GM19468 (cell line): ENCODE results near the gene FCAMR.
"Not testable (repeated sequence)": the region's sequence is repeated elsewhere in the genome, so short reads cannot be mapped to it uniquely, and the experiment has no call there.

ENCODE experiments used
- ATAC-seq: cut with Tn5 transposase; IDR thresholded peaks from one replicate; pipeline ENCODE4 v1.9.1; 2021; ENCODE audit warnings: mild to moderate bottlenecking, moderate library complexity, moderate number of reproducible peaks; ENCODE audit not compliant: unreplicated experiment; ENCODE audit errors: extremely low read depth

The FCAMR gene

DNA sequence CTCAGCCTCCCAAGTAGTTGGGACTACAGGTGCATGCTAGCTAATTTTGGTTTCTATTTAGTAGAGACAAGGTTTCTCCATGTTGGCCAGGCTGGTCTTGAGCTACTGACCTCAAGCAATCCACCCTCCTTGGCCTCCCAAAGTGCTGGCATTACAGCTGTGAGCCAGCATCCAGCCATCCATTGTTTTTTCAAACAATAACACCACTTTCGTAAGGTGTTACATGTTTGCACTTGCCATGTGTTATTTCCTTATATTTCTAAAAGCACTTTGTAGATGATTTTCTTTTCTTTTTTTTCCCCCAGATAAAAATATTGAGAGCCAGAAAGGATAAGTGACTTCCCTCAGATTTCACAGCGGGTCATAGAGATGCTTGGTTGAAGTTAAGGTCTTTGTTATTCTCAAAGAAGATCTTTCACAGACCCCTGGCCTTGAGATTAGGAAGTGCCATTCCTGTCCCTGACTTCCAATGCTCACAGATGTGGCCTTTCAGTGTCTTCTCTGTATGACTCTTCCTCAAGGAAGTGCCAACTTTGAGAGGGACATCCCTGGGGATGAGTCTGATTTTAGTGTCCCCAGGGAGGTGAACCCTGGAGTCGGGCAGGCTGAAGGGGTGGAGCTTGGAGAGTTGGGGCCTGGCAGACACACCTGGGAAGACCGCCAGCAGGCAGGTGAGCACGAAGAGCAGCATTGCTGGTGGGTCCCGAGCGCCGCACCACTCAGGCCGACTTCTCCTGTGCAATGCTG is 30.2 kb downstream of the FCAMR start:
- no peak for ATAC-seq

DNA sequence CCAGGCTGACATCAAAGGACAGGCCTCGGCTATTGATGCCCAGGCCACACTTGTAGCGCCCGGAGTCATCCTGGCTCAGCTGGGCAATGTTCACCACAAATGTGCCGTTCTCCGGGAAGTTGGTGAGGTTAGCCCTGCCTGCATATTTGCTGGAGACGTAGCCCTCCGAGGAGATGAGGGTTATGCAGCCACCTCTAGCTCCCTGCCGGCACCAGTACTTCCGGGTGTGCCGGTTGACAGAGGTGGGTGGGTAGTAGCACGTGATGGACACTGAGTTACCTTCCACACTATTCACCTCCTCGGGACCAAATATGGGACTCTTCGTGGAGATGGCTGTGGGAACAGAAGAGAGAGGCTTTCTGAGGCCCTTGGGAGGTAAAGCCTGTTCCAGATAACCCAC is 31.1 kb downstream of the FCAMR start:
- no peak for ATAC-seq

DNA sequence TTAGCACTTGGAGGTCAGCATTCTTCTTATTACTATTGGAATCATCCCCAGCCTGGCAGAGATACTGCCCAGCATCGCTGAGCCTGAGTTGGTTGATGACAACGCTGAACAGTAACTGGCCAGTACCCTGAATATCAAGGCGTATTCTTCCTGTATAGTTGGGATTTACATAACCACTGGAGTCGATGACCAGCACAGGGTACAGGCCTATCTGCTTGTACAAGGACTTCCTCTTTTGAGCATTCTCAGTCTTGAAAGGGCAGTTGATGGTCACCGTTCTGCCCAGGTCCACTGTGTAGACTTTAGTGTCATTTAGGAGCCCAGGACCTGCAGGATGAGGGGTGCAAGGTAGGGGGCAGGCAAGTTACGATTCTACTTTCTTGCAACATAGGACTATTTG is 32.8 kb downstream of the FCAMR start:
- ATAC-seq, result no peak

DNA sequence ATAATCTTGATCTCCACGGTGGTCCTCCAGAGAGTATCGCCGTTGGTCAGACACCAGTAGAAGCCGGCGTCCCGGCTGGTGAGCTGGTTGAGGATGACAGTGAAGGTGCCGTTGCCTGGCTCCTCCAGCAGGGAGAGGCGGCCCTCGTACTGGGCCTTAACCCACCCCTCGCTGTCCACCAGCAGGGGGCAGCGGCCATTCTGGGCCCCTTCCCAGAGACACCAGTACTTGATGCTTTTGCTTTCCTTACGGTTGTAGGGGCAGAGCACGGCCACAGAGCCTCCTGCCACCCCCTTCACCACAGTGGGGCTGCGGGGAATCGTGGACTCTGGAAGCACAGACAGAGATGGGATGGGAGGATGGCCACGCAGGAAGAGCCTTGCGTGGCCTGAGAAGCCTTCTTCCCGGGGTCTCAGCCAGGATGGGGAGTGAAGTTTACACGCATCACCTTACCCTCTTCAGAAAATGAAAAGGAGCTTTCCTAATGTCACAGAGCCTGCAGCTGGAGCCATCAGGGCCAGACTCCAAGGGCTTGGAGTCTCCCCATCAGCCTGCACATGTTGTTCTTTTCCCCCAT is 34.7 kb downstream of the FCAMR start:
- ATAC-seq, result no peak

DNA sequence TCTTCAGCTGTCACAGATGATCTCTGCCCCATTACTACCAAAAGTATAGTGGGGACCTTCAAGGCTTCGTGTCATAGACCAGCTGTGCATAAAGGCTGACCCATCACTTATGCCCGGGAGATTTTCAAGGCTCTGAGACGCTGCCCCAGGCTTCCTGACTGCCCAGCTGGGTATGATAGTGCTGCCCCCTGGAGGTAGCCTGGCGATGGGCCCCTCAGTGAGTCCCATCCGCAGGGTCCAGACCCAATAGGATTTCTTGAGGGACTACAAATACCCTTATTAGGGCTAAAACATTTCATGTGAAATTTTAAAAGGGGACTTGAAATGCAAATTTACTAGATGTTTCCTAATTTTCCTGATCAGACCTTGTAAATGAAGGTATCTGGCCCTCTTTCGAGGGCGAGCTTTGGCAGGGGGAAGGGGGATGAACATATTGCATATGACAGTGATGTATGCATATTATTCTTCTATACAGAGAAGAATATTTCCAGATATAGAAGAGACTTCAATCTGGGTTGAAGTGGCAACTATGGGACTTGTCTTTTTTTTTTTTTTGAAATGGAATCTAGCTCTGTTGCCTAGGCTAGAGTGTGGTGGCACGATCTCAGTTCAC is 36.8 kb downstream of the FCAMR start:
- no peak for ATAC-seq

DNA sequence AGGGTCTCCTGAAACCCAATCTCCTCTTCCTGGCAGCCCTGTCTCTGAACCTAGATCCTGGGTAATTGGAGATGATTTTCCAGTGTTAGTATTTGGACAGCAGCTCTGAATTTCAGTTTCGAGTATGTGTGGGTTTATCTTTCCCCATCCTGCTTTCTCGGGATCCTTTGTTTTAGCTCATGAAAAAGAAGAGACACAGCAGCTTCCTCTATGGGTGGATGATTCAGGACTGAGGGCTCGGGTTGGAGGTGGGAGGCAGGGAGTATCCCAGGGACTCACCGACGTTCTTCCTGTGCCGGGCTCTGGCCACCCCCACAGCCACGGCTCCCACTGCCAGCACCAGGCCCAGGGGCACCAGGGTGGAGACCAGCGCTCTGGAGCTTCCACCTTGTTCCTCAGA is 38.1 kb downstream of the FCAMR start:
- no peak for ATAC-seq

DNA sequence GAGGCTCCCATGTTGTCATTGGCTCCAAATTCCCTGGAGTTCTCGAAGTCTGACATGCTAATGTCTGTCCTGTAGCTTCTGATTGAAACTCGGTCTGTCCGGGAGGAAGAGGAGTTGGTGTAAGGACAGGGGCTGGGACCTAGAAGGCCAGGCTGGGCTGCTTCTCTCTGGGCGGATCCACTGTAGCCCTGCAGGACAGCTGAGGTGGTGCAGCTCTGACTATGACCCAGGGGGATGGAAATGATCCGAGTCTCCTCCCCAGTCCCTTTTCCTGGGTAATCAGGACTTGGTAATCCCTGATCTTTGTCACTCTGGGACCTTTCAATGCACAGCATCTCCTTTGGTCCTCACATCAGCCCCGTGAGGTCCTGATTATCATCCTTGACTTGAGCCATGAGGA is 38.6 kb downstream of the FCAMR start:
- ATAC-seq, result no peak

DNA sequence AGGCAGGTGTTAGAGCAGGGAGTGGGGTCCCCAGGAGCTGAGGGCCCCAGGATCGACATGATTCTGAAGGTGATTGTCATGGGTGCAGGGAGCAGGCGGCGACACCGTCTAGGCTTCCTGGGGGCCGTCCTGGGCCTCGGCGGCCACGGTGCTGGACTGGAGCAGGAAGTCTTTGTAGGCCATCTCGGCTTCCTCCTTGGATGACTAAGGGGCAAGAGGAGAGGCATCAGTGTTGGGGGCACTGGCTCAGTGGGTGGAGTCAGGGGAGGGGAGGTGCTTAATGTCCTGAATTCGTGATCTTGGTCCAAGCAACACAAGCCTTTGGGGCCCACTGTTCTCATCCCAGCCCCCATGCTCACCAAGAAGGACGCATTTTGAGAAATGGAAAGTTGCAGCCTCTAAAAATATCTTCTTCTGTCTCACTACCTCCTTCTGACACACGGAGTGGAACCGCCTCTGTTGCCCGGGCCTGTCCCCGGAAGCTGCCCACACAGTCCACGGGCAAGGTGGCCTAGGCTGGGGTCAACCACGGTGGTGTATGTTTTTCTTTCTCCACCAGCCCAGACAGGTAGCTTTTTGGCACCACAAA is 40.0 kb downstream of the FCAMR start:
- peak; percentile 40 for ATAC-seq

DNA sequence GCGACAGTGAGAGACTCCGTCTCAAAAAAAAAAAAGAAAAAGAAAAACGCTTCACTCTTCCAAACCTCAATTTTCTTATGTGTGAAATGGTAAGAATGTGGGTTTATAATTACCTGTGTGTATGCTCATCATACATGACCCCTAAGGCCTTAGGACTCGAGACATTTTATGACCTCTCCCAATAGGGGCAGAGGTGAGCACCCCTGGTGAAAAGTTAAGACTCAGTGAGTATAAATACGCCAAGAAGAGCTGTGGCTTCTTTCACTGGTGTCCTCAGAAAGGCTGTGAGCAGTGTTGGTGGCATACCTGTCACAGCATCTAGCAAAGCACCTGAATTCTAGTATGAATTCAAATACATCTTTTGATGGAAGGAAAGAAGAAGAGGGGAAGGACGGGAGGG is 40.7 kb downstream of the FCAMR start:
- no peak for ATAC-seq

DNA sequence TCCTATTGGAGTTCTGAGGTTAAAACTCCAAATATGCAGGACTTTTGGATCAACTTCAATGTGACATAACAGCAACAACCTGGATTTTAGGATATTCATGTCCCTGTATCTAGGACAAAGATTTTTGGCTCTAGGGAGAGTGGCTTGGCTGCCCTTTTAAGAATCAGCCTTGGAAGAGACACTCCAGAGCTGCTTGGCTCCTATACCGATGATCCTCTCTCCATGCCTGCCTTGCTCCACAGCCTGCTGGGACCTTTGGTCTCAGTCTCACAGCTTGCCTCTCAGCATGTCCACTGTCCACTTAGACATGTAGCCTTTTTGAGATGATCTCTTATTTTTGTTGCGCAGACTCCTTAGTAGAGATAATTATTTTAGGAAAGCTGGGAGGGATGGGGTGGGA is 44.0 kb downstream of the FCAMR start:
- no peak for ATAC-seq

DNA sequence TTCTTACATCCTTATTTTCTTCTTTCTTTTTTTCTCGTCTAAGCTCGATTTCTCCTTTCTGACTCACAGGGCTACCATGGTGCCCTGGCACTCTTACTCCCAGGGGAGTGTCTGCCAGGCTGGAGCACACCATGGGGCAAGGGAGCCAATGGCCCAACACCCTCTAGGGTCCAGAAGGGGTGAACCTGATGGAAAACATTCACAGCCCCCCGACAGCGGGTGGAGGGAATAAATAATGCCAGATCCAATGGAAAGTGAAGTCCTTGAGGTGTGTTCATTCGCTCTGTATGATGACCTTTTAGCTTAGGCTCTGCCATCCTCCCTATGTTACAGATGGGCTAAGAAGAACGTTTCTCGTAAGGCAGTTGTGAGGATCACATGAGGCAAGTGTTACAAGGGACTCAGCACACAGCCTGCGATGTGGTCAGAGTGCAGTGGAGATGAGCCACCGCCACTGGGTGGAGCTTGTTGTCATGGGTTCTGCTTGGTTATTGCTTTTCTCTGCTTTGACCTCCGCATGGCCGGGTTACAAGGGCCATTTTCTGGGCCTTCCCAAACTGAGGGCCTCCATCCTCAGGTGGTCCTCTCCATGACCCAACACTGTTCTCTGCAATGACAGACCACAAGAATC is 45.0 kb downstream of the FCAMR start:
- peak; percentile 52 for ATAC-seq

DNA sequence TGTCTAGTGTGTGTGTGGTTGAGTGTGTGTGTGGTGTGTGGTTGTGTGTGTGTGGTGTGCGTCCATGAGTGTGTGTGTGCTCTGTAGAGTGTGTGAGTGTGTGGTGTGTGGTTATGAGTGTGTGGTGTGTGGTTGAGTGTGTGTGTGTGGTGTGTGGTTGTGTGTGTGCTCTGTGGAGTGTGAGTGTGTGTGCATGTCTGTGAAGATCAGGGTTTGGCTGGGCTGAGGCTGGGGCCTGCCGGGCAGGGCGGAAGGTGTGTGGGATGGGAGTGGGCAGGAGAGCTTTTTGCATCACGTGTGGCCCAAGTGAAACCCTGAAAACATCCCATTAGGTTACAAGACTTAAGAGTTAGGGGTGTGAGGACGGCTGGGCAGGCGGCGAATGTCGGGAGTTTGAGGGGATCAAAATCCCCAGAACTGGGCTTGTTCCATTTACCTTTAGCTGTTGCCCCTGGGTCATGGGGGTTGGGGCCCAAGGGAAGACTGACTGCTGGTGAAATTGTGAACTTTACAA is 45.6 kb downstream of the FCAMR start:
- ATAC-seq, result no peak

DNA sequence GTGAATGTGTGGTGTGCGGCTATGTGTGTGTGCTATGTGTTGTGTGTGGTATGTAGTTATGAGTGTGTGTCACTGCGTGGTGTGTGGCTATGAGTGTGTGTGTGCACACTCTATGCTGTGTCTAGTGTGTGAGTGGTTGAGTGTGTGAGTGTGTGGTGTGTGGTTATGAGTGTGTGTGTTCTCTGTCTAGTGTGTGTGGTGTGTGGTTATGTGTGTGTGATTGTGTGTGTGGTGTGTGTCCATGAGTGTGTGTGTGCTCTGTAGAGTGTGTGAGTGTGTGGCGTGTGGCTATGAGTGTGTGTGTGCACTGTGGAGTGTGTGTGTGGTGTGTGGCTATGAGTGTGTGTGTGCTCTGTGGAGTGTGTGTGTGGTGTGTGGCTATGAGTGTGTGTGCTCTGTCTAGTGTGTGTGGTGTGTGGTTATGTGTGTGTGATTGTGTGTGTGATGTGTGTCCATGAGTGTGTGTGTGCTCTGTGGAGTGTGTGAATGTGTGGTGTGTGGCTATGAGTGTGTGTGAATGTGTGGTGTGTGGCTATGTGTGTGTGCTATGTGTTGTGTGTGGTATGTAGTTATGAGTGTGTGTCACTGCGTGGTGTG is 46.2 kb downstream of the FCAMR start:
- not testable (repeated sequence) for ATAC-seq

DNA sequence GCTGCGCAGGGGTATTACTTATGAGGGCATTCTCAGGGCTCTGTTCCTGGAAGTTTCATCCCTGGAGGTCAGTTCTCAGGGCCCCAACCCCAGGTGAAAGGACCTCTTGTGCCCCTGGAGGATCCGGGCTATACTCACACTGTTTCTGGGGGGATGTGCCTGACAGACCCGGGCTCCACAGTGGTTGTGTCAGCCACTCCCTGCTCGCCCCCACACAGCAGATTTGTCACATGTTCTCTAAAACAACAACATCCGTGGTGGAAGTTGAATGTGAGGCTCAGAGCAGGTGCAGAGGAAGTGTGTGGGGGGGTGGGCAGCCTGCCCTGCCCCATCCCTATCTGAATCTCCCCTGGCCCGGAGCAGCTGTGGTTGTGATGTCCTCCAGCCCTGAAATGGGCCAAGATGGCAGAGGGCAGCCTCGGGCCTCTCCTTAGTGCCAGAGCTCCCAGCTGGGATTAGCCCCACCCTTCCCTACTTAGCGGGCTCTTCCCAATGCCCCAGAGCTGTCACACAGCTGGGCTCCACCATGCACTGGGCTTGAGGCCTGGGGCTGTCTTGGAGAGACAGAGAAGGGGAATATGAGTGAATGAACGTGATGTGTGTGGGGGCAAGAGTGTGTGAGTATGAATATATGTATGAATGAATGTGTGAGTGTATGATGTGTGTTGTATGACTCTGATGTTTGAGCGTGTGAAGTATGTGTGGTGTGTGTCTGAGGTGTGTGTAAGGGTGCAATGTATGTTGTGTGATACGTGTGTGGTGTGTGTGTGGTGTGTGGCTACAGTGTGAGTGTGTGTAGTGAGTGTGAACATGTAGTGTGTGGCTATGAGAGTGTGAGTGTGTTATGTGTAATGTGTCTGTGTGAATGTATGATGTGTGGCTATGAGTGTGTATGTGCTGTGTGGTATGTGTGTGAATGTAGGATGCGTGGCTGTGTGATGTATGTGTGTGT is 47.0 kb downstream of the FCAMR start:
- peak; percentile 53 for ATAC-seq

DNA sequence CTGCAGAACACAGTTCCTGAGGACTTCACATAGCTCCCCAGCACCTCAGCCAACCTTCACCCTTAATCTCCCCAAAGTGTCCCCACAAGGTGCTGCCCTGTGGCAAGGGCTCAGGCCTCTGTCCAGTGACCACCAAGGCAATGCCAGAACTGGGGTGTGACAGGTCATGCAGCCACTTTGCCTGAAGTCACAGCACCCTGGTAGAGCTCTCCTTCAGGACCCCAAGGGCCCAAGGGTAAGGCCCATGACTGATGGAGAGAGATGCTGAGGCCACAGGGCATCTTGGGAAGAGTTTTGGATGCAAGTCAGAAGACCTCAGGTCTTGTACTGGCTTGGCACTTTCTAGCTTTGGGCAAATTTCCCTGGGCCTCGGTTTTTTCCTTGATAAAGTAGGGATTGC is 47.7 kb downstream of the FCAMR start:
- ATAC-seq, result no peak

DNA sequence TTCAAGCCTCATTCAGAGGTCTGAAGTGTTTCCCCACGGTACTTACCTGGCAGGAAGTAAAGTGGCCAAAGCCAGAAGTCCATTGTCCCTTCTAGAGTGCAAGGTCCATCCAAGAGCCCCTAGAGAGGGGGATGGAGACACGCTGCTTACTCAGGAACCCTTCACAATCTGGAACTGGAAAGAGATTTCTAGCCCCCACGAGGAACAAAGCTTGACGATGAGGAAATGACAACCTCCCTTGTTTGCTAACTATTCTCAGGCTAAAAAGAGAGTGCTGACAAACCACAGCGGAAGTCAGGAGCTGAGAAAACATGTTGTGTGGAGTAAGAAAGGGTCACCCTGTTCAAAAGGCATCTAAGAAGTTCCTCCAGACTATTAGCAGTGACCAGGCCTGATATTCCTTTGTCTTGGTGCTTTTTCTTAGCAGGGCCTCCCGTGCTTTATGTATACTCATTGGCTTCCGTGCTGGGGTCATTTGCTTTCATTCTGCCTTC is 48.4 kb downstream of the FCAMR start, which contains the start of gene FCMR:
Gene FCMR (minus strand): TSS at position 170 of the 494 bp plus-strand sequence. CDS start 87 bp downstream, at position 83.
- ATAC-seq, result no peak

DNA sequence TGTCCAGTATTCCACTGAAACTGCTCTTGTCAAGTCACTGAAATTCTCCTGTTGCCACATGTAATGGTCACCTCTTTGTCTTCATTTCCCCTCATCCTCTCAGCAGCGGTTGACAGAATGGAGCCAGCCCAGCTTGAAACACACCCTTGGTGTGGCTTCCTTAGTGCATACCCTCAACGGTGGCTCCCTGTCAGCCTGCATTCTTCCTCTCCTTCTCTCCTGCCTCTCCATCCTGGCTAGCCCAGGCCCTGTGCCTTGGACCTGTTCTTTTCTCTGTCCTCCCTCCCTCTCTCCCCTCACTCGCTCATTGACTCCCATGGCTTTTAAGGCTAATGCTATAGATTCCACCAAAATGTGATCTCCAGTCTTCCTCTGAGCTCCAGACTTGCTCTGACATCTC is 52.2 kb downstream of the FCAMR start:
- no peak for ATAC-seq

DNA sequence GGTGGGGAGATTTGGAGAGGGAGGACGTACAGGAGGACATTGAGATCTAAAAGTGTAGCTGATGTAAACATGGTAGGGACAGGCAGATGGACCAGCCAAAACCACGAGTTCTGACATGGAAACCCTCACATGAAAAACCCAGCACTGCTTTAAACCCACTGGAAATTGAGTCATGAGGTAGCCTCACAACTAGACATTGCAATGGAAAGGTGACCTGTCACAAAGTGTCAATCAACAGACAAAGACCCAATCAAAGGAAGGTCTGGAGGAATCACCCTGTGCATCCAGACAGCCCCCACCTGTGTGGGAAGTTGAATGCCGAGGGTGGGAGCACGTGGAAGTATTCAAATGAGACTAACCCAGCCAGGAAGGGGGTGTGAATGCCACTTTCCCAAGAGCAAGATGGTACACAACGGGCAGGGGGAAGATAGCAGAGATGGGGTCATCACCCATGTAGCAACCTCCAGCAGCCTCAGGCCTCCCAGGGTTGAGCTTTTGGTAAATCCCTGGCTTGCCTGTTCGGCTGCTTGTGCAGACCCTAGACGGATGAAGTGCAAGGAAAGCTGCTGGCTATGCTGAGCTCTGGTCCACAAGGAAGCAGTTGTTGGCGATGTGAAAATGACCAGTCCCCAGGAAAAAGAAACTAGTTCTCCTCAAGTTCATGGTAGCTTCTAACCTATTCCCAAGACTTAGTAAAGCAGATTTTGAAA is 54.1 kb downstream of the FCAMR start:
- ATAC-seq, result no peak
